HG03064 (cell line): ENCODE data around the gene ATF7IP2.
"Not testable (repeated sequence)": the region's sequence is repeated elsewhere in the genome, so short reads cannot be mapped to it uniquely, and the experiment has no call there.

Experiments
- ATAC-seq: cut with Tn5 transposase; IDR thresholded peaks from one replicate; pipeline ENCODE4 v1.9.1; 2021; ENCODE audit warnings: low read depth; ENCODE audit not compliant: unreplicated experiment

Gene ATF7IP2, protein sequence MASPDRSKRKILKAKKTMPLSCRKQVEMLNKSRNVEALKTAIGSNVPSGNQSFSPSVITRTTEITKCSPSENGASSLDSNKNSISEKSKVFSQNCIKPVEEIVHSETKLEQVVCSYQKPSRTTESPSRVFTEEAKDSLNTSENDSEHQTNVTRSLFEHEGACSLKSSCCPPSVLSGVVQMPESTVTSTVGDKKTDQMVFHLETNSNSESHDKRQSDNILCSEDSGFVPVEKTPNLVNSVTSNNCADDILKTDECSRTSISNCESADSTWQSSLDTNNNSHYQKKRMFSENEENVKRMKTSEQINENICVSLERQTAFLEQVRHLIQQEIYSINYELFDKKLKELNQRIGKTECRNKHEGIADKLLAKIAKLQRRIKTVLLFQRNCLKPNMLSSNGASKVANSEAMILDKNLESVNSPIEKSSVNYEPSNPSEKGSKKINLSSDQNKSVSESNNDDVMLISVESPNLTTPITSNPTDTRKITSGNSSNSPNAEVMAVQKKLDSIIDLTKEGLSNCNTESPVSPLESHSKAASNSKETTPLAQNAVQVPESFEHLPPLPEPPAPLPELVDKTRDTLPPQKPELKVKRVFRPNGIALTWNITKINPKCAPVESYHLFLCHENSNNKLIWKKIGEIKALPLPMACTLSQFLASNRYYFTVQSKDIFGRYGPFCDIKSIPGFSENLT

DNA sequence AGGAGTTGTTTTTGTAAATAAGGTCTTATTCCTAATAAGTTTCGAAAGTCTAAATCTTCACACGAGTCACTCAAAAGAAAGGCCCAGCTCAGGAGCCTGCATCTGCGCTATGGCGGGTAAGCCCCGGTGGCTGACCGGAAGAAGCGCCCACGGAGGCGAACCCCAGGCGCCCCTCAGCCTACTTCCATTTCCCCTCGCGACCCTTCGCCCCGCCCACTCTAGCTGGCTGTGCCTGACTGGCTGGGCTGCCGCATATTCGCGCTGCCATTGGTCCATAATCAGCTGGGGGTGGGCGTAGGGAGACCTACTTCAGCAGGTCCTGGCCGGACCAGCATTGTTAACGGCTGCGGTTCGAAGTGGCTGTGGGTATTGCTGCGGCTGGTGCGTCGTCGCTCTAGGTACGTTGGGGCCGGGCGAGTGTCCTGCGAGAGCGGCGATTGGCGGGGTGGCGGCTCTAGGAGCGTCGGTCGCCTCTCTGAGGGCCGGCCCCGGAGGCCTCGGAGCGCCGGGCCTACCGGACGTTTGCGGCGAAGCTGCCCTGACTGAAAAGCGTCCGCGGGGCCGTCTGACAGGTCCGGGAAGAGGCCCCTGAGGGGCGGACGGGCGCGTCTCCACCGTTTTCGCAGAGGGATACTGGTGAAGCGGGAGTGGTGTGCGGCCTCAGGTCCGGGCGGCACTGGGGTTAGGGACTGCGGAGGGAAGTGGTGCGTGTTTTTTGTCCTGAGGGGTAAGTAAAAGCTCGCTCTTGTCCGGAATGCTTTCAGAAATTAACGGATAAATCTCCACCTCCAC lies at the start of gene ATF7IP2:
Gene ATF7IP2 (plus strand): TSS at position 337 of the 792 bp plus-strand sequence. CDS start 44,560 bp downstream, outside the sequence.
- peak; percentile 78 for ATAC-seq

DNA sequence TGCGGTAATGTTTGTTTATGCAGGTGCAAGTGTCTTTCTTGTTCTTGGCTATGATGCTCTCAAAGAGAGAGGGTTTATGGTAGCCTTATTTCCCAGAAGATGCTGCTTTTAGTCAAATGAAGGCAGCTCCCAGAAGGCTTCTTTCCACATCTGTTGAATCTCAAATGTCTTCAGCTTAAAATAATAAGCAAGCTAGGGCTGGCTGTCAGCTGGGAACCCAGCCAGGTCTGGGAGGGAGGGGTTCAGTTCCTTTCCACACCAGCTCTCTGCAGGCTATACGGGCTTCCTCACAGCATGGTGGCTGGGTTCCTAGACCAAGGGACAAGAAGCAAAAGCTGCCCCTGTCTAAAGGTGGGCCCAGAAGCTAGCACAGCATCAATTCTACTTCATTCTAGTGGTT lies 47.4 kb upstream of the ATF7IP2 start:
- no peak for ATAC-seq

DNA sequence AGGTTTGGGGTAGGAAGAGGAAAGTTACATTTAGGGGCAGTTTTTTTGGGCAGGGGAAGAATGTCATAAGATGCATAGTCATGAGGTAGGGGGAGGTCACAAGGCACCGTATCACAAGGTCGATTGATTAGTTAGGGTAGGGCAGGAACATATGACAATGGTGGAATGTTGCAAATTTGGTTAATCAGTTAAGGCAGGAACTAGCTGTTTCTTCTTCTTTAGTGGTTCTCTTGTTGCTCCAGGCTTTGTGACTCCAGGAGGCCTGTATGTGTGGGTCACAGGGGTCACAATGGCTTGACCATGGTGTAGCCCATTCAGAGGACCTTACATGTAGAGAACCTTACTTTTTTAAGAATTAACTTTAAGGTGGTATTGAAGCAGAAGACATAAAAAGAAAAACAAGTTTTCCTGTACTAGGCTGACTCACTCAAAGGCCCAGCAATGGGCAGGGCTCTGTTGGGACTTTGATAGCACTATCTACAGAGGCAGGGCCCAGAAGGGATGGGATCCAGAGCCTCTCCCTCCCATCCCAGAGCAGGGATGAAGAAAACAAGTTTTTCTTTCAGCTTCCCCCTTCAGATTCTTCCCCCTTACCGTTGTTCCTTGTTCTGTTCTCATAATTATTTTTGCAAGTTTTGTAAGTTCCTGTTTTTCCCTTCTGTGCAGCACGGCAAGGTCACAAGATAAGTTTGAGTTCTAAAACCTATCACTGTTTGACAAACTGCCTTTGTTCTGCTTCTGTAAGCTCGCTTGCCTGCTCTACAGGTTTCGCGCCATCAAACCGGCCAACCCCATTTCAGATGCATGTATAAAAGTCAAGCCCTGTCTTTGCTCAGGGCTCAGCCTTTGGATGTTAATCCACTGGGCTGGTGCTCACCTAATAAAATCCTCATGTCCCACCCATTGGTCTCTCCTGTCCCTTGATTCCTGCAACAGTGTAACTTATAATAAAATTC lies 45.8 kb upstream of the ATF7IP2 start:
- no peak for ATAC-seq

DNA sequence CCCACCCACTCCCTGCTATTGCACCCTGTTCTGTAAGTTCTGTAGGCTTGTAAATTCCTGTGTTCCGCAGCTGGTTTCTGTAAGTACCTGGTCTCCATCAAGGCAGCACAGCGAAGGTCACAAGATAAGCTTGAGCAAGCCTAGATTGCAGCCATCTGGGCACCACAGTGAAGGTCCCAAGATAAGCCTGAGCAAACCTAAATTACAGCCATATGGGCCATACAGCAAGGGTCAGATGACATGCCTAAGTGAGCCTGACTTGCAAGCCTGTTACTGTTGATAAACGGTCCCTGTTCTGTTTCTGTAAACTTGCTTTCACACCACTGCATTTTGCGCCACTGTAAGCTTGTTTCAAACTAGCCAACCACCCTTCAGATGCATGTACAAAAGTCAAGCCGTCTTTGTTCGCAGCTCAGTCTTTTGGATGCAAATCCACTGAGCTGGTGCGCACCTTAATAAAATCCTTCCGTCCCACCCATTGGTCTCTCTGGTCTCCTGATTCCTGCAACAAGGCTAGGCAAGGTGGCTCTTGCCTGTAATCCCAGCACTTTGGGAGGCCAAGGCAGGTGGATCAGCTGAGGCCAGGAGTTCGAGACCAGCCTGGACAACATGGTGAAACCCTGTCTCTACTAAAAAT lies 42.6 kb upstream of the ATF7IP2 start:
- no peak for ATAC-seq

DNA sequence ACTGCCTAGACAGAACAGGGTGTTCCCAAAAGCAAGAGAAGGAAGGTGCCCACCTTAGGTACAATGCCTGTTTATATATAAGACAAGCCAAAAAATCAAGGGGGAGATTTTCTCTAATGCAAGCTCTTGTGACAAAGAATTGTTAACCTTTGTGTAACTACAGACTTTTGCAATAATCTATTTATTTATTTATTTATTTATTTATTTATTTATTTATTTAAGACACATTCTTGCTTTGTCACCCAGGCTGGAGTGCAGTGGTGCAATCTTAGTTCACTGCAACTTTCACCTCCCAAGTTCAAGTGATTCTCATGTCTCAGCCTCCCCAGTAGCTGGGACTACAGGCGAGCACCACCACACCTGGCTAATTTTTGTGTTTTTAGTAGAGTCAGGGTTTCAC lies 41.2 kb upstream of the ATF7IP2 start:
- not testable (repeated sequence) for ATAC-seq

DNA sequence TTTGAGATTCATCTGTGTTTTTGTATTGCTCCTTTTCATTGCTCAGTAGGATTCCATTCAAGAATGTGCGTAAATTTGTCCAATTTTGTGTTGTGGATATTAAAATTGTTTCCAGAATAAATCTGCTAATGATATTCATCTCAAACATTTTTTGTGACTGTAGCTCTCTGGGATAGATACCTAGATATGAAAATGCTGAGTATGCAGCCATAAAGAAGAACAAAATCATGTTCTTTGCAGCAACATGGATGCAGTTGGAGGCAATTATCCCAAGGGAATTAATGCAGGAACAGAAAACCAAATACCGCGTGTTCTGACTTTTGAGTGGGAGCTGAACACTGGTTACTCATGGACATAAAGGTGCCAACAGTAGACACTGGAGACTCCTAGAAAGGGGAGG lies 40.2 kb upstream of the ATF7IP2 start:
- ATAC-seq = no peak

DNA sequence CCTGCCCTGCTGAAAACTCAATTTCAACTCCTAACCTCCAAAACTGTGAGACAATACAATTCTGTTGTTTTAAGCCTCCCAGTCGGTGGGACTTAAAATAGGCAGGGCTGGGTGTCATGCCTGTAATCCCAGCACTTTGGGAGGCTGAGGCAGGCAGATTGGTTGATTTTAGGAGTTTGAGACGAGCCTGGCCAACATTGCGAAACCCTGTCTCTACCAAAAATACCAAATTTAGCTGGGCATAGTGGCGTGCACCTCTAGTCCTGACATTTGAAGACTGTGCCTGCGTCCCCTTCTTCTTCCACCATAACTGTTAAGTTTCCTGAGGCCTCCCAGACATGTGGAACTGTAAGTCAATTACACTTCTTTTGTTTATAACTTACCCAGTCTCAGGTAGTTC lies 36.0 kb upstream of the ATF7IP2 start:
- ATAC-seq = no peak

DNA sequence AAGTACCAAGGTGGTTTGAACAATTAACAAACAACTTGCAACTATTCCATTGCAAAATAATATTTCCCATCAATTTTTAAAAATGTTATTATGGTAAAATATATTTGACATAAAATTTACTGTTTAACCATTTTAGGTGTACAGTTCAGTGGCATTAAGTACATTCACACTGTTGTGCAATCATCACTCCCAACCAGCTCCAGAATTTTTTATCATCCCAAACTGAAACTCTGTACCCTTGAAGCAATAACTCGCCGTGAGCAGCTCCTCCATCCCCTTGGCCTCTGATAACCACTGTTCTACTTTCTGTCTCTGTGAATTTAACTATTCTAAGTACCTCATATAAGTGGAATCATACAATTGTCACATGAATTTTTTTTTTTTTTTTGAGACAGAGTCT lies 33.6 kb upstream of the ATF7IP2 start:
- no peak for ATAC-seq

DNA sequence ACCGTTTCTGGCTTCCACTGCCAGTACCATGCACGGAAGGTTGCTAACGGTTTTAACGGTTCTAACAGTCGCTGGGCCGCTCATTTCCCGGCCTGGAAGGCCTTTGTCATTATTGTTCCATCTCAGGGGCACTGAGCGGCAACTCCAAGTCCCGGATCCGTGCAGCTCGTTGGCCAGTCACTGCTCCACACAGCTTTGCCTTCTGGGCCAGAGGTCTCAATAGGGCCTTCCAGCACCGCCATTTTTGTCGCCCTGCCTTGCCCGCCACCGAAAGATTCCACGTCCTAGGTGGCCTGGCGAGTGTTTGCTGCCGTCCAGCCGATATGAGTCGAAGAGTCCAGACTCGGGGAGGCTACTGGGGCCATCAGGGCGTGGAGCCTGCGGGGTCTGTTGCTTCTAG lies 30.3 kb upstream of the ATF7IP2 start:
- no peak for ATAC-seq

DNA sequence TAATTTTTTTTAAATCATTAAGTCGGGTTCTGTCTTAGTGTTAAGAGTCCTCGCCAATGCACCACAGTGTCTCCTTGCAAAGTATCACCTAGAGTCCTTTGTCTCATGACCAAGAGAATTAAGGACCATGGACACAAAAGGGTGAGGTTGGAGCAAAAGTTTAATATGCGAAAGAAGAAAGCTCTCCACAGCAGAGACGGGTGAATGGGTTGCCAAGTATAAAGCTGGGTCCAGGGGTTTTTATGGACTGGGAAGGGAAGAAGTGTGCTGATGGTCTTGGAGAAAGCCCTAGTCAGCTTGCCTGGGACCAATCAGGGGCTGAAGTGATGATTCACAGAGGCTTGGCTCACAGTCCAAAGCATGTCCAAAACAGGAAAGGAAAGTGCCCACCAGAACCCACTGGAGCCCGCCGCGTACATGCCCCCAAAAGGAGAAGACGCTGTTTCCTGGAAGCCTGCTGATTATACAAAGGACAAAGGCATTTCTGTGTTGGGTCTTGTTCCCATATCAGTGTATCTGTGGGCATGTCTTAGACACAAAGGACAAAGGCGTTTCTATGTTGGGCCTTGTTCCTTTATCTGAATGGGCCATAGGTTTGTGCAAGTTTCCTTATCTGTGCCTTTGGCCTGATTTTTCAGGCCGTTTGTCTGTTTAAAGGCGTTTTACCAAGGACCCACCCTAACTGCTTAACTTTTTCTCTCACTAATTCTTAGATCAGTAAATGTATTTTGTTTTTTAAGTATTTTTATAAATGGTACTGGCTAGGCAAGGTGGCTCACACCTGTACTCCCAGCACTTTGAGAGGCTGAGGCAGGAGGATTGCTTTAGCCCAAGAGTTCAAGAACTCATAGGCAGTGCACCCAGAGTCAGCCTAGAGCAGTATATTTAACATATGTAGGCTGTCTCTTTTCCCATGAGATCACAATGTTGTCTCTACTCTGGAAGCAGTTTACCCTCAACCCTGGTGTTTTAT lies 28.7 kb upstream of the ATF7IP2 start:
- ATAC-seq = no peak

DNA sequence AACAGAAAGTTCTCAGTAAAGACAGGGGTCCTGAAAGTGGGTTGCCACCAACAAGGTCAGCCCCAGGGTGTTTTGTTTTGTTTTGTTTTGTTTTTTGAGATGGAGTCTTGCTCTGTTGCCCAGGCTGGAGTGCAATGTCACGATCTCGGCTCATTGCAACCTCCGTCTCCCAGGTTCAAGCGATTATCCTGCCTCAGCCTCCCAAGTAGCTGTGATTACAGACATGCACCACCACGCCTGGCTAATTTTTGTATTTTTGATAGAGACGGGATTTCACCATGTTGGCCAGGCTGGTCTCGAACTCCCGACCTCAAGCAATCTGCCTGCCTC lies 24.1 kb upstream of the ATF7IP2 start:
- ATAC-seq = not testable (repeated sequence)

DNA sequence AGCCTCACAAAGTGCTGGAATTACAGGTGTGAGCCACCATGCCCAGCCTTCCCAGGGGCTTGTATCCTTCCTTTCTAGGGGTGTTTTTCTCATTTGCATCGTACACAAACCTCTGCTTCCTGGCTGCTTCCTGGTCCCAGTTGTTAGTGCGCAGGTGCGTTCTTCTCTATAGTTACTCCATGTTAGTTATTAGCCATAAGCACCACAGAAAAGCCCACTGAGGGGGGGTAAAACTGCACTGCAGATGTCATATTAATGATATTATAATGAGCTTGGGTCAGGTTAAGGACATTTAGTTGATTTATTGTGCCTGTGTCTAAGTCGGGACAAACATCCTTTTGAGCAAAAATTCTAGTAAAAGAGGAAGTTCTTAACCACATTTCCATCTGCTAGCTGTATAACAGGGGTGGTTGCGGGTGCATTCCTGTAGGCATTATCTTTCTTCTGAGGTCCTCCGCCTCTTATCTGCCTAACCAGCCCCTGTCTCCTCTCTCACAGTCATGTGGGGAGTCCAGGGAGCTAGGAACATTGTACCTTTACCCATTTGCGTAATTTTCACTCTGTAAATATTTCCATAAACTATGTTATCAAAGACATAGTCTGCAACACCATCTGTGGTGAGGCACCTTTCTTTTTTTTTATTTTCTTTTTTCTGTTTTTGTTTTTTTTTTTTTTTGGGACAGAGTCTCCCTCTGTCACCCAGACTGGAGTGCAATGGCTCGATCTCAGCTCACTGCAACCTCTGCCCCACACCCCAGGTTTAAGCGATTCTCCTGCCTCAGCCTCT lies 23.6 kb upstream of the ATF7IP2 start:
- no peak for ATAC-seq

DNA sequence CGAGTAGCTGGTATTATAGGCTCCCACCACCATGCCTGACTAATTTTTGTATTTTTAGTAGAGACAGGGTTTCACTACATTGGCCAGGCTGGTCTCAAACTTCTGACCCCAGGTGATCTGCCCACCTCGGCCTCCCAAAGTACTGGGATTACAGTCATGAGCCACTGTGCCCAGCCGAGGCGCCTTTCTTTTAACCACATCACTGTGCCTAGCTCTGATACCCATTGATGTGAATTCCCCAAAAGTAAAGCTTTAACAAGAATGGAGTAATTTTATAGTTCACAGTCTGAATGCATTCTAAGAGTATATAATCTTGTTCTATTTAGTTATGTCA lies 23.0 kb upstream of the ATF7IP2 start:
- not testable (repeated sequence) for ATAC-seq

DNA sequence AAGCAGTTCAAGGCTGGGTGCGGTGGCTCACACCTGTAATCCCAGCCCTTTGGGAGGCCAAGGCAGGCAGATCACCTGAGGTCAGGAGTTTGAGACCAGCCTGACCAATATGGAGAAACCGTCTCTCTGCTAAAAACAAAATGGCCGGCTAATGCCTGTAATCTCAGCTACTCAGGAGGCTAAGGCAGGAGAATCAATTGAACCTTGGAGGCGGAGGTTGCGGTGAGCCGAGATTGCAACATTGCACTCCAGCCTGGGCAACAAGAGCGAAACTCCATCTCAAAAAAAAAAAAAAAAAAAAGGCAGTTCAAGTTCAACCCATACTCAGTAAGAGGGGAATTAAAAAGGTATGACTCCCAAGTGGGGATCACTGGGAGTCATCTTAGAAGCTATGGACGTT lies 19.2 kb upstream of the ATF7IP2 start:
- ATAC-seq = not testable (repeated sequence)

DNA sequence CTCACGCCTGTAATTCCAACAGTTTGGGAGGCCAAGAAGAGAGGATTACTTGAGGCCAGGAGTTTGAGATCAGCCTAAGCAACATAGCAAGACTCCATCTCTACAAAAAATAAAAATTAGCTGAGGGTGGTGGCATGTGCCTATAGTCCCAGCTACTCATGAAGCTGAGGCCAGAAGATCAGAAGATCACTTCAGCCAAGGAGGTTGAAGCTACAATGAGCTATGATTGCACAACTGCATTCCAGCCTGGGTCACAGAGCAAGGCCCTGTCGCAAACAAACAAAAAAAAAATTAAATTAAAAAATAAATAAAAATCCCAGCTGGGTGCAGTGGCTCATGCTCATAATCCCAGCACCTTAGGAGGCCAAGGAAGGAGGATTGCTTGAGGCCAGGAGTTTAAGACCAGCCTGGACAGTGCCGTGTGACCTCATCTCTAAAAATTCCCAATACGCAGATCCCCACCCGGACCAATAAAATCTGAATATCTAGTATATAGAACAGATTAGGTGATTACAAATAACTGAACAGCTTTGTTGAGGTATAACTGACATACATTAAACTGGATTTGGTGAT lies 18.2 kb upstream of the ATF7IP2 start:
- no peak for ATAC-seq

DNA sequence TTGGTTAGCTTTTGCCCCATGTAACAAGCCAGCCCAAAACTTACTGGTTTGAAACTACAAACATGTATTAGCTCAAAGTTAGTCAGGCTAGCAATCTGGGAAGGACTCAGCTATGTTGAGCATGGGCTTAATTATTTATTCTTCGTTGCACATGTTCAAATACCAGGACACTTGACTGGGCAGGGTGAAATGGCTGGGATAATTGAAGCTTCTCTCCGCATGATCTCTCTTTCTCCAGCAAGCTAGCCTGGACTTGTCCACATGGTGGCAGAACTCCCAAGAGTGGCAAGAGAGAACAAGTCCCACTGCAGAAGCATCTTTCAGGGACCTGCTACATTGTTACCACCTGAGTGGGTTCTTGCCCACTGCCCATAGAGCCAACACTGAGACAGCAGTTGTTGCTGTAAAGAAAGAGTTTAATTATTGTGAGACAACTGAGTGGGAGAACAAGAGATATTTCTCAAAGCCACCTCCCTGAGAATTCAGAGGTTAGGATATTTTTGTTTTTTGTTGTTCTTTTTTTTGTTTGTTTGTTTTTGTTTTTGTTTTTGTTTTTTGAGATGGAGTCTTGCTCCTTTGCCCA lies 16.8 kb upstream of the ATF7IP2 start:
- no peak for ATAC-seq

DNA sequence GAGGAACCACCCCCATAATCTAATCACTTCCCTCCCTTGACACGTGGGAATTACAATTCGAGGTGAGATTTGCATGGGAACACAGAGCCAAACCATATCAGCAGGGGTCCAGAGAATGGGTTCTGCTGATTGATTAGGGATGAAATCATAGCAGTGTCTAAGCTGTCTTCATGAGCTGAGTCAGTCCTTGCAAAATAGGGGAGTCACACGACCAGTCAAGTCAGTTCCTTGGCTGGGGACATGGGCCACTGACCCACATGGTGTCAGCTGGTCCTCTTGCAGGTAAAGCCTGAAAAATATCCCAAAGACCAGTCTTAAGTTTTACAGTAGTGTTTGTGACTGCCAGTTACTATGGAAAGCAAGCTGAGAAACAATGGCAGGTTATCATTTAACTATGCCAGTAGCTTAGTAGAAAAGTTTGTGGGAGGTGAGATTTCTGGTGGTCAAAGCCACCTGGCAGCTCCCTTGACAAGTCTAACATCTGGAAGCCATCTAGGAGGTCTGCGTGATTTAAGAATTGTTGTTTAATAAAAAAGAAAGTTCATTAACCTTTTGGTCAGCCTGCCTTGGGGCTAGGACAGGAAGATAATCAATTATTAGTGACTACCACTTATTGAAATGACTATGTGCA lies 15.7 kb upstream of the ATF7IP2 start:
- ATAC-seq = peak; percentile 67
